ENCODE results near the gene PGBD2. TPM values are rescaled to one million over a fixed set of nuclear protein-coding genes. Genes with fewer than 3 reads are reported as not detected.
"Not testable (repeated sequence)": the region's sequence is repeated elsewhere in the genome, so short reads cannot be mapped to it uniquely, and the experiment has no call there.

The PGBD2 gene
- total and polyA plus RNA-seq, 4 donors: 3.5 to 12.5 (median 5.0) TPM

- no peak for ATAC-seq (ENCODE audit: insufficient read depth, low FRiP score)
- TF ChIP-seq, protein P1, sequence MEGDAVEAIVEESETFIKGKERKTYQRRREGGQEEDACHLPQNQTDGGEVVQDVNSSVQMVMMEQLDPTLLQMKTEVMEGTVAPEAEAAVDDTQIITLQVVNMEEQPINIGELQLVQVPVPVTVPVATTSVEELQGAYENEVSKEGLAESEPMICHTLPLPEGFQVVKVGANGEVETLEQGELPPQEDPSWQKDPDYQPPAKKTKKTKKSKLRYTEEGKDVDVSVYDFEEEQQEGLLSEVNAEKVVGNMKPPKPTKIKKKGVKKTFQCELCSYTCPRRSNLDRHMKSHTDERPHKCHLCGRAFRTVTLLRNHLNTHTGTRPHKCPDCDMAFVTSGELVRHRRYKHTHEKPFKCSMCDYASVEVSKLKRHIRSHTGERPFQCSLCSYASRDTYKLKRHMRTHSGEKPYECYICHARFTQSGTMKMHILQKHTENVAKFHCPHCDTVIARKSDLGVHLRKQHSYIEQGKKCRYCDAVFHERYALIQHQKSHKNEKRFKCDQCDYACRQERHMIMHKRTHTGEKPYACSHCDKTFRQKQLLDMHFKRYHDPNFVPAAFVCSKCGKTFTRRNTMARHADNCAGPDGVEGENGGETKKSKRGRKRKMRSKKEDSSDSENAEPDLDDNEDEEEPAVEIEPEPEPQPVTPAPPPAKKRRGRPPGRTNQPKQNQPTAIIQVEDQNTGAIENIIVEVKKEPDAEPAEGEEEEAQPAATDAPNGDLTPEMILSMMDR (IDR thresholded peaks at IDR 0.05; ENCODE audit: control extremely low read depth, extremely low read depth): no peak
- Histone ChIP-seq H3K27me3 (ENCODE audit: control insufficient read depth in 3 of 3, insufficient read depth in 3 of 3, low read length in 2 of 3) (no peaks in the 10 kb centered on the region), H3K9me3 (ENCODE audit: control insufficient read depth in 4 of 4, insufficient read depth in 3 of 4, low read length in 3 of 4) (no peaks in the 10 kb centered on the region), H3K9ac (ENCODE audit: insufficient read depth in 1 of 2, low read length in 2 of 2) (no peak overlapping the region), H3K4me3 (no peak overlapping the region), H3K4me1 (ENCODE audit: control insufficient read depth in 5 of 5, insufficient read depth in 5 of 5, low read length in 5 of 5) (peaks cover 0 to 2% (median 0%) of the 10 kb centered on the region in 5 donors), H3K27ac (ENCODE audit: low read depth in 1 of 2, low read length in 1 of 2) (no peak overlapping the region), H3K36me3 (ENCODE audit: control insufficient read depth in 4 of 4, insufficient read depth in 4 of 4, low read length in 4 of 4) (peaks cover 0 to 6% (median 3%) of the 10 kb centered on the region in 4 donors)
- WGBS, 2 donors: 84 to 86% methylated on average over 13 of the region's 13 CpGs
- peak in 2 of 3 donors; percentile 18 to 19 for DNase-seq
These were observed 17.6 kb downstream of the PGBD2 start for GRCh38 chr1:248923352-248924338.

- DNase-seq (peak; percentile 34 to 60 (median 57)), ATAC-seq (ENCODE audit: insufficient read depth, low FRiP score) (no peak)
- no peak overlapping the region for H3K4me3 ChIP-seq
- H3K27me3 ChIP-seq (ENCODE audit: control insufficient read depth in 3 of 3, insufficient read depth in 3 of 3, low read length in 2 of 3): no peaks in the 10 kb centered on the region
- H3K4me1 ChIP-seq (ENCODE audit: control insufficient read depth in 5 of 5, insufficient read depth in 5 of 5, low read length in 5 of 5): peaks cover 0 to 2% (median 0%) of the 10 kb centered on the region in 5 donors
- 27 to 48% methylated on average over 10 of the region's 10 CpGs for WGBS, 2 donors
- no peak overlapping the region for H3K27ac ChIP-seq (ENCODE audit: low read depth in 1 of 2, low read length in 1 of 2)
- TF ChIP-seq, protein P1 (IDR thresholded peaks at IDR 0.05; ENCODE audit: control extremely low read depth, extremely low read depth): peak; percentile 35
- H3K9ac ChIP-seq (ENCODE audit: insufficient read depth in 1 of 2, low read length in 2 of 2): no peak overlapping the region
- H3K36me3 ChIP-seq (ENCODE audit: control insufficient read depth in 4 of 4, insufficient read depth in 4 of 4, low read length in 4 of 4): peaks cover 0 to 2% (median 0%) of the 10 kb centered on the region in 4 donors
- no peaks in the 10 kb centered on the region for H3K9me3 ChIP-seq (ENCODE audit: control insufficient read depth in 4 of 4, insufficient read depth in 3 of 4, low read length in 3 of 4)
These were observed 18.9 kb downstream of the PGBD2 start for GRCh38 chr1:248924696-248925532.

DNA sequence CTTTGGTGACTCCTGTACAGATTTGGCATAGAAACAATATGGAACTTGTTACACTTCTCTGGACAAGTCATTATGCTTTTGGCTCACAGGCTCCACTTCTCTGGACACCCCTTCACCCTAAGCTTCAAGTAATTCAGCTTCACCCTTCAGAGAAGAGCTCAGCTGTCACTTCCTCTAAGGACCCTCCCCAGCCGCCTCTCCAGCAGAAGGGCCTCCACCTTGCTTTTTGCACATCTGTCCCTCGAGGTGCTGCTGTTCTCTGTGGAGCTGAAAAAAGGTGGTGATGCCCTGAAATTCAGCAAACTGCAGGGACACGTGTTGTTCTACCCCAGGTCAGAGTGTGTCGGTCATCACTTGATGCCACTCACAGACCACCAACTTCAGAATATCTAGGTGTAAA, 19.8 kb downstream of the PGBD2 start:
- WGBS, 2 donors: 64 to 81% methylated on average over 4 of the region's 4 CpGs

More for the DNA sequence above, 19.8 kb downstream of the PGBD2 start:
- not testable (repeated sequence) for H3K27me3 ChIP-seq (ENCODE audit: control insufficient read depth in 3 of 3, insufficient read depth in 3 of 3, low read length in 2 of 3); H3K9me3 ChIP-seq (ENCODE audit: control insufficient read depth in 4 of 4, insufficient read depth in 3 of 4, low read length in 3 of 4); H3K4me3 ChIP-seq; H3K9ac ChIP-seq (ENCODE audit: insufficient read depth in 1 of 2, low read length in 2 of 2); H3K27ac ChIP-seq (ENCODE audit: low read depth in 1 of 2, low read length in 1 of 2); H3K36me3 ChIP-seq (ENCODE audit: control insufficient read depth in 4 of 4, insufficient read depth in 4 of 4, low read length in 4 of 4); DNase-seq; H3K4me1 ChIP-seq (ENCODE audit: control insufficient read depth in 5 of 5, insufficient read depth in 5 of 5, low read length in 5 of 5); ATAC-seq (ENCODE audit: insufficient read depth, low FRiP score)
